Regular cardiac myocyte (primary cell): ENCODE measurements around the gene LEPR. TPM values are rescaled to one million over a fixed set of nuclear protein-coding genes. Genes with fewer than 3 reads are reported as not detected.

Source experiments
- total RNA-seq: library from RNA; depleted of rRNA; stranded (reverse); fragments of >200 nt; gene quantifications from 2 replicates; pipeline ENCODE4 v1.2.3, GENCODE V29; 2014

Gene LEPR, protein sequence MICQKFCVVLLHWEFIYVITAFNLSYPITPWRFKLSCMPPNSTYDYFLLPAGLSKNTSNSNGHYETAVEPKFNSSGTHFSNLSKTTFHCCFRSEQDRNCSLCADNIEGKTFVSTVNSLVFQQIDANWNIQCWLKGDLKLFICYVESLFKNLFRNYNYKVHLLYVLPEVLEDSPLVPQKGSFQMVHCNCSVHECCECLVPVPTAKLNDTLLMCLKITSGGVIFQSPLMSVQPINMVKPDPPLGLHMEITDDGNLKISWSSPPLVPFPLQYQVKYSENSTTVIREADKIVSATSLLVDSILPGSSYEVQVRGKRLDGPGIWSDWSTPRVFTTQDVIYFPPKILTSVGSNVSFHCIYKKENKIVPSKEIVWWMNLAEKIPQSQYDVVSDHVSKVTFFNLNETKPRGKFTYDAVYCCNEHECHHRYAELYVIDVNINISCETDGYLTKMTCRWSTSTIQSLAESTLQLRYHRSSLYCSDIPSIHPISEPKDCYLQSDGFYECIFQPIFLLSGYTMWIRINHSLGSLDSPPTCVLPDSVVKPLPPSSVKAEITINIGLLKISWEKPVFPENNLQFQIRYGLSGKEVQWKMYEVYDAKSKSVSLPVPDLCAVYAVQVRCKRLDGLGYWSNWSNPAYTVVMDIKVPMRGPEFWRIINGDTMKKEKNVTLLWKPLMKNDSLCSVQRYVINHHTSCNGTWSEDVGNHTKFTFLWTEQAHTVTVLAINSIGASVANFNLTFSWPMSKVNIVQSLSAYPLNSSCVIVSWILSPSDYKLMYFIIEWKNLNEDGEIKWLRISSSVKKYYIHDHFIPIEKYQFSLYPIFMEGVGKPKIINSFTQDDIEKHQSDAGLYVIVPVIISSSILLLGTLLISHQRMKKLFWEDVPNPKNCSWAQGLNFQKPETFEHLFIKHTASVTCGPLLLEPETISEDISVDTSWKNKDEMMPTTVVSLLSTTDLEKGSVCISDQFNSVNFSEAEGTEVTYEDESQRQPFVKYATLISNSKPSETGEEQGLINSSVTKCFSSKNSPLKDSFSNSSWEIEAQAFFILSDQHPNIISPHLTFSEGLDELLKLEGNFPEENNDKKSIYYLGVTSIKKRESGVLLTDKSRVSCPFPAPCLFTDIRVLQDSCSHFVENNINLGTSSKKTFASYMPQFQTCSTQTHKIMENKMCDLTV
- total RNA-seq, result 10.0 and 37.2 TPM in 2 replicates

DNA sequence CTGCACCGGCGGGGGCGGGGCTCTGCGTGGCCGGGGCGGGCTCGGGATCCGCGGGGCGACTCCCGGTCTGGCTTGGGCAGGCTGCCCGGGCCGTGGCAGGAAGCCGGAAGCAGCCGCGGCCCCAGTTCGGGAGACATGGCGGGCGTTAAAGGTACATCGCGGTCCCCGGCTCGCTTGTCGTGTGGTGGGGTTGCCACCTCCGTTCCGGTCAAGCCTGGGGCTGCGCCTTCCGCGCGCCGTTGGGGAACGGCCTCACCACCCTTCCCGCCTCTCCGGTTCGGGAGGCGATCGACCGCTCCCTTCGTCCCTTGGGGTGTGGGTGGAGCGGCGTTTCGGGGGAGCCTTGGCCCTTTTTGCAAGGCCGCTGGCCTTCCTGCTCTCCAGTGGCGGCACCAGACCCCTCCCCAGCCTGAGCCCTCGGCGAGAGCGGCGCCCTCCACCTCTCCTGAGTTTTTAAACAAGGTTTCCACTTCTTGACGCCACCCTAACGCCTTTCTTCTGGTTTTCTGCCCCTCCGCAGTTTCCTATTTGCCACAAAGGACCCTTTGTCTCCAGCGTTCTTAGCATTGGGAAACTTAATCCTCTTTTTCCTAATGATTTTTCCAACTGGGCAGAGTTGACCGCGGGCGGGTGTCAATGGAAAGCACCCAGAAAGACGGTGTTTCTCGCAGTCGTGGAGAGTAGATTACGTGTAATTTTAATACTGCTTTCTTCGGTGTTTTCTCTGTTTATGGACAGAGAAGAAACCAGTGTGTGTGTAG lies at the start of gene LEPR, which contains the start of gene LEPROT:
Gene LEPR (plus strand): TSS at position 79 of the 761 bp plus-strand sequence. CDS start 144,898 bp downstream, outside the sequence.
Gene LEPROT (plus strand): TSS at position 79 of the 761 bp plus-strand sequence. CDS start 57 bp downstream, at position 136.

Other genes with a start within 250 kb of the LEPR start
- gene DNAJC6, start 111.1 kb upstream of the LEPR start, total RNA-seq, result 4.8 and 8.7 TPM in 2 replicates
- gene LEPROT, start within 50 bp of the LEPR start, total RNA-seq, result 37.4 and 51.6 TPM in 2 replicates